HL-60 (cell line): ENCODE data around the gene CIROP.

Experiments used
- GABPA ChIP-seq: IDR thresholded peaks from 2 replicates; pipeline ENCODE4 v1.6.1; 2012; ENCODE audit warnings: low read depth
- TF ChIP-seq, protein P1 (sequence below): IDR thresholded peaks from one replicate; pipeline ENCODE4 v1.5.1; 2011; ENCODE audit warnings: low read length, control low read depth, inconsistent platforms; ENCODE audit not compliant: insufficient read depth

DNA sequence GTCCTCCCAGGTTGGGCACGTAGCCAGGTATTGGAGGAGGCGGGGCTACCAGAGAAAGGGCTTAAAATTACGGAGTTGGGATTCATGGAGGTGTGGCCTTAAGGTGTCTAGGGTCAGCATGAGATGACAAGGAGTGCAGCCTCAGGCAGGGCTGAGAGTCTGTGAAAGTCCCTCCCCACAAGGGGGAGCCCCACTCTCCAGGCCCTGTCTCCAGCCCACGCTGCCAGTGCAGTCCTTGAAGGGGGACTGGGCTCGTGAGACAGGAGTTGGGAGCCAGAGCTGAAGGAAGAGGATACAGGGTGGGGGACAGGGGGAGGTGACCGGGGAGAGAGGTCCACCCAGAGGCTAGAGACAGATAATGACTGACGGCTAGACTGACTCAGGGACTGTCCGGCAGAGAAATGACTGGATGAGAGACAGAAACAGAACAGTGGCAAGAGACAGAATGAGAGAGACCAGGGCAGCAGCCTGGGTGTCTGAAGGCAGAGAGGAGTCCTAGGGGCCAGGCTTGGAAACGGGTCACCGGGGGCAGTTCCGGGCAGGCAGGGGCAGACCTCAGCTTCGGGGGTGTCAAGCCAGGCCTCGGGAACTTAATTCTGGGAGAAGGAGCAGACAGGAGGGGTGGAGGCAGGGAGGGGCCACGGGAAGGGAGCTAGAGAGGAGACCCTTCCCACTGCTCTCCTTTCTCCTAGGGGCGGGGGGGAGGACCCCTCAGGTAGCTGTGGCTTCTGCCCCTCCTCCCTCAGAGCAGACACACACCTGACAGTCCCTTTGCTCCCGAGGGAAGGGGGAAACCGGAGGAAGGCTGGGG lies 48.4 kb downstream of the CIROP start:
- TF ChIP-seq, protein P1, sequence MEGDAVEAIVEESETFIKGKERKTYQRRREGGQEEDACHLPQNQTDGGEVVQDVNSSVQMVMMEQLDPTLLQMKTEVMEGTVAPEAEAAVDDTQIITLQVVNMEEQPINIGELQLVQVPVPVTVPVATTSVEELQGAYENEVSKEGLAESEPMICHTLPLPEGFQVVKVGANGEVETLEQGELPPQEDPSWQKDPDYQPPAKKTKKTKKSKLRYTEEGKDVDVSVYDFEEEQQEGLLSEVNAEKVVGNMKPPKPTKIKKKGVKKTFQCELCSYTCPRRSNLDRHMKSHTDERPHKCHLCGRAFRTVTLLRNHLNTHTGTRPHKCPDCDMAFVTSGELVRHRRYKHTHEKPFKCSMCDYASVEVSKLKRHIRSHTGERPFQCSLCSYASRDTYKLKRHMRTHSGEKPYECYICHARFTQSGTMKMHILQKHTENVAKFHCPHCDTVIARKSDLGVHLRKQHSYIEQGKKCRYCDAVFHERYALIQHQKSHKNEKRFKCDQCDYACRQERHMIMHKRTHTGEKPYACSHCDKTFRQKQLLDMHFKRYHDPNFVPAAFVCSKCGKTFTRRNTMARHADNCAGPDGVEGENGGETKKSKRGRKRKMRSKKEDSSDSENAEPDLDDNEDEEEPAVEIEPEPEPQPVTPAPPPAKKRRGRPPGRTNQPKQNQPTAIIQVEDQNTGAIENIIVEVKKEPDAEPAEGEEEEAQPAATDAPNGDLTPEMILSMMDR: peak; percentile 87
- TF ChIP-seq GABPA: no peak
